ENCODE measurements around the gene ABCA1.

ABCA1 gene

DNA sequence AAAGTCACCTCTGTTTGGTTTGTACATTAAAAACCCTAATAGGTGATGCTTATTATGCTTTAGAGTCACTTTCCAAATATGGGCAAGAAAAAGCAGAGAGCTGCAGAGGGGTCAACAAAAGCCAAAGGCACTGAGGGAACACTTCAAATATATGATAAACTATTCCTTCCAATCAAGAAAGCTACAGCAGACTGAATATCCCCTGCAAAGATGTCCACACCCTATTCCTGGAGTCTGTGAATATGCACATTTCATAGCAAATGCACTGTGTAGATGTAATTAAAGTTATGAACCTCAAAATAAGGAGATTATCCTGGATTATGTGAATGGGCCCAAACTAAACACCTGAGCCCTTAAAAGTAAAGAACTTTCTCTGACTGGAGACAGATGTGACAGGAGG is 74.3 kb downstream of the ABCA1 start:
- TF ChIP-seq, protein P1, sequence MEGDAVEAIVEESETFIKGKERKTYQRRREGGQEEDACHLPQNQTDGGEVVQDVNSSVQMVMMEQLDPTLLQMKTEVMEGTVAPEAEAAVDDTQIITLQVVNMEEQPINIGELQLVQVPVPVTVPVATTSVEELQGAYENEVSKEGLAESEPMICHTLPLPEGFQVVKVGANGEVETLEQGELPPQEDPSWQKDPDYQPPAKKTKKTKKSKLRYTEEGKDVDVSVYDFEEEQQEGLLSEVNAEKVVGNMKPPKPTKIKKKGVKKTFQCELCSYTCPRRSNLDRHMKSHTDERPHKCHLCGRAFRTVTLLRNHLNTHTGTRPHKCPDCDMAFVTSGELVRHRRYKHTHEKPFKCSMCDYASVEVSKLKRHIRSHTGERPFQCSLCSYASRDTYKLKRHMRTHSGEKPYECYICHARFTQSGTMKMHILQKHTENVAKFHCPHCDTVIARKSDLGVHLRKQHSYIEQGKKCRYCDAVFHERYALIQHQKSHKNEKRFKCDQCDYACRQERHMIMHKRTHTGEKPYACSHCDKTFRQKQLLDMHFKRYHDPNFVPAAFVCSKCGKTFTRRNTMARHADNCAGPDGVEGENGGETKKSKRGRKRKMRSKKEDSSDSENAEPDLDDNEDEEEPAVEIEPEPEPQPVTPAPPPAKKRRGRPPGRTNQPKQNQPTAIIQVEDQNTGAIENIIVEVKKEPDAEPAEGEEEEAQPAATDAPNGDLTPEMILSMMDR (IDR thresholded peaks at IDR 0.05; ENCODE audit: low read depth, low read length): no peak
- TF ChIP-seq EZH2phosphoT487 (IDR thresholded peaks at IDR 0.05; ENCODE audit: low read depth): no peak
- Histone ChIP-seq H3K27me3 (ENCODE audit: low read depth, low read length) (0 out of 2 replicates have a peak, but pooled peaks cover 3% of the 10 kb centered on the region), H3K79me2 (ENCODE audit: low read length) (no peaks in the 10 kb centered on the region), H3K4me3 (ENCODE audit: low read length) (no peak overlapping the region), H3K4me1 (ENCODE audit: low read length) (peaks cover 6% of the 10 kb centered on the region; the same call in 1 of the 2 replicates), H3K4me2 (ENCODE audit: low read length) (no peak overlapping the region), H2AFZ (ENCODE audit: low read depth, low read length) (no peak overlapping the region), H3K9ac (ENCODE audit: low read length) (no peak overlapping the region), H3K36me3 (replicated peaks; ENCODE audit: low read depth, low read length) (no peaks in the 10 kb centered on the region), H3K27ac (ENCODE audit: low read length) (no peak overlapping the region), H3K9me3 (ENCODE audit: insufficient read depth, low read length) (no peaks in the 10 kb centered on the region), H4K20me1 (ENCODE audit: insufficient read depth, low read length) (no peaks in the 10 kb centered on the region)

DNA sequence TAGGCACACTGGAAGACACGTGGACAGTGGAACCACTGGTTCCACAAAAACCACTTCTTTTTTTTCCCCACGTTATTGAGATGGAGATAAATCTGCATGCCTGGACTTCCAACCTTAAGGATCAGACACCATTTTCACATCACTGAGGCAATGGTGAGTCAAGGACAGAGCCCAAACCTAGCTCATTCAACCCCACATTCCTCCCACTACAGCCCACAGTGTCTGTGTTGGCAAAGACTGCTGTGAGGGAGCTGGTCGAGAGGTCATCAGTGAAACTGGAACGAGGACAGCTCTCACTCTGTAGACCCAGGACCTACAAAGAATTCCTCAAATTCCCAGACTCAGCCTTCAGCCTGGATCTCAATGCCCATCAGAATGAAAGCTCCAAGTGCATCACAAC is 74.8 kb downstream of the ABCA1 start:
- H3K27me3 ChIP-seq (ENCODE audit: low read depth, low read length): 0 out of 2 replicates have a peak, but pooled peaks cover 3% of the 10 kb centered on the region
- H3K4me3 ChIP-seq (ENCODE audit: low read length): no peak overlapping the region
- no peaks in the 10 kb centered on the region for H3K36me3 ChIP-seq (replicated peaks; ENCODE audit: low read depth, low read length)
- no peak overlapping the region for H3K27ac ChIP-seq (ENCODE audit: low read length)
- H3K9me3 ChIP-seq (ENCODE audit: insufficient read depth, low read length): no peaks in the 10 kb centered on the region
- no peak overlapping the region for H2AFZ ChIP-seq (ENCODE audit: low read depth, low read length)
- no peak overlapping the region for H3K9ac ChIP-seq (ENCODE audit: low read length)
- H3K4me2 ChIP-seq (ENCODE audit: low read length): no peak overlapping the region
- TF ChIP-seq EZH2phosphoT487 (IDR thresholded peaks at IDR 0.05; ENCODE audit: low read depth): no peak
- TF ChIP-seq, protein P1 (IDR thresholded peaks at IDR 0.05; ENCODE audit: low read depth, low read length): no peak
- H3K79me2 ChIP-seq (ENCODE audit: low read length): no peaks in the 10 kb centered on the region
- peaks cover 6% of the 10 kb centered on the region; the same call in 1 of the 2 replicates for H3K4me1 ChIP-seq (ENCODE audit: low read length)
- no peaks in the 10 kb centered on the region for H4K20me1 ChIP-seq (ENCODE audit: insufficient read depth, low read length)

- Histone ChIP-seq H3K9me3 (ENCODE audit: insufficient read depth, low read length) (no peaks in the 10 kb centered on the region), H4K20me1 (ENCODE audit: insufficient read depth, low read length) (no peaks in the 10 kb centered on the region), H3K79me2 (ENCODE audit: low read length) (no peaks in the 10 kb centered on the region), H3K4me2 (ENCODE audit: low read length) (no peak overlapping the region), H3K4me3 (ENCODE audit: low read length) (no peak overlapping the region), H3K9ac (ENCODE audit: low read length) (no peak overlapping the region), H2AFZ (ENCODE audit: low read depth, low read length) (no peak overlapping the region), H3K27ac (ENCODE audit: low read length) (no peak overlapping the region), H3K4me1 (ENCODE audit: low read length) (peaks cover 6% of the 10 kb centered on the region; the same call in 1 of the 2 replicates), H3K36me3 (replicated peaks; ENCODE audit: low read depth, low read length) (no peaks in the 10 kb centered on the region), H3K27me3 (ENCODE audit: low read depth, low read length) (0 out of 2 replicates have a peak, but pooled peaks cover 3% of the 10 kb centered on the region)
- no peak for TF ChIP-seq EZH2phosphoT487 (IDR thresholded peaks at IDR 0.05; ENCODE audit: low read depth)
- TF ChIP-seq, protein P1 (IDR thresholded peaks at IDR 0.05; ENCODE audit: low read depth, low read length): no peak
Measured at GRCh38 chr9:104851546-104851920, 76.4 kb downstream of the ABCA1 start.

DNA sequence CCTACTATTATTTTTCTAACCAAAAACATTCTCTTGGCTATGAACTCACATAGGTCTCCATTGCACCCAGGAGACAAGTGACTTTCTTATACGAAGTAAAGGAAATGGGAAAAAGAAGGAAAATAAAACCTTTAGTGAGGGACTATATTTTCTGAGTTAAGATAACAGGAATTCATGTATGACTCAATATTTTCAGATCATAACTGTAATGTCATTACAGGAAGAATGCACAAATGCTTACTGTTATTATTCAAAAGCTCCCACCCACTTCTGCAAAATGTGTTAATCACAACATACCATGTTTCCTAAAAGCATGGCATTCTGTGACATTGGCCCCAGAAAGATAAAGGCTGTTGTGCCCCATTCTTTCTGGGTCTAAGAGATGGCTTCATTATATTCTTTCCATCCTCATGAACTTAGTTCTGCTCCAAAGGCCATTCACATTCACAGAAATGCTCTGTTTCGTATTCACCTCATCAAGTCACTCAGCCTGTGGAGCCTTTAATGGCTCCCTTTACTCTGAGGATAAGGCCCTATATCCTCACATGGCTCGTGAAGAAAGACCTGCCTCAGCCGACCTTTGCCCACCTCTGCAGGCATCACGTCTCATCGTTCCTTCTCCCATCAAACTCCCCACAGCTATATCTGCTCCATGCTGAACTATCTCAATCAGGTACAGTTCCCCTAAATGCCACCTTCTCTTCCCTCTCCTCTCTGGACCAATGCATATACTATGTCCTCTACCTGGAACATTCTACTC is 77.0 kb downstream of the ABCA1 start:
- Histone ChIP-seq H3K9me3 (ENCODE audit: insufficient read depth, low read length) (no peaks in the 10 kb centered on the region), H3K36me3 (replicated peaks; ENCODE audit: low read depth, low read length) (no peaks in the 10 kb centered on the region), H3K27me3 (ENCODE audit: low read depth, low read length) (0 out of 2 replicates have a peak, but pooled peaks cover 3% of the 10 kb centered on the region), H3K27ac (ENCODE audit: low read length) (no peak overlapping the region), H4K20me1 (ENCODE audit: insufficient read depth, low read length) (no peaks in the 10 kb centered on the region), H3K4me3 (ENCODE audit: low read length) (no peak overlapping the region), H3K4me1 (ENCODE audit: low read length) (peaks cover 6% of the 10 kb centered on the region; the same call in 1 of the 2 replicates), H3K4me2 (ENCODE audit: low read length) (no peak overlapping the region), H3K9ac (ENCODE audit: low read length) (no peak overlapping the region), H2AFZ (ENCODE audit: low read depth, low read length) (no peak overlapping the region), H3K79me2 (ENCODE audit: low read length) (no peaks in the 10 kb centered on the region)
- TF ChIP-seq, protein P1 (IDR thresholded peaks at IDR 0.05; ENCODE audit: low read depth, low read length): no peak
- TF ChIP-seq EZH2phosphoT487 (IDR thresholded peaks at IDR 0.05; ENCODE audit: low read depth): no peak

Measured in OCI-LY3 (cell line).